HFFc6 (cell line): Measurements from ENCODE around the gene CLDN3. TPM values are rescaled to one million over a fixed set of nuclear protein-coding genes. Genes with fewer than 3 reads are reported as not detected.

Experiments used
- DNase-seq: peaks from one replicate; pipeline ENCODE4 v3.0.0-alpha.2; 2018
- H3K27ac Mint-ChIP-seq: 2 replicates; pipeline ENCODE4 v1.8.0; 2020; ENCODE audit warnings: mild to moderate bottlenecking, mixed read lengths
- H3K27me3 Mint-ChIP-seq: 2 replicates; pipeline ENCODE4 v1.8.0; 2021; ENCODE audit warnings: mild to moderate bottlenecking, moderate library complexity, mixed read lengths; ENCODE audit not compliant: insufficient read depth
- H3K36me3 Mint-ChIP-seq: 2 replicates; pipeline ENCODE4 v1.8.0; 2021; ENCODE audit warnings: low read depth, mixed read lengths
- H3K4me1 Mint-ChIP-seq: 2 replicates; pipeline ENCODE4 v1.8.0; 2020; ENCODE audit warnings: low read depth, mixed read lengths
- H3K4me3 Mint-ChIP-seq: 2 replicates; pipeline ENCODE4 v1.8.0; 2020; ENCODE audit warnings: mild to moderate bottlenecking, moderate library complexity, mixed read lengths
- H3K9me3 Mint-ChIP-seq: 2 replicates; pipeline ENCODE4 v1.8.0; 2020; ENCODE audit warnings: mild to moderate bottlenecking, mixed read lengths
- CTCF ChIP-seq: fragments of 200-600 bp; sonication (generic); IDR thresholded peaks from 2 replicates; pipeline ENCODE4 v1.5.0; 2021; ENCODE audit warnings: antibody characterized with exemption, mild to moderate bottlenecking
- total RNA-seq, 6 experiments: library from RNA; stranded (reverse); fragmentation: NEBNext Ultra II Directional; extraction: Animal tissue kit (Norgen Biotek cat#: 25700); gene quantifications; 2 replicates in 1 of 6; 3 replicates in 5 of 6; pipeline ENCODE4 v1.2.3, GENCODE V29; 2021

The CLDN3 gene
- total RNA-seq, 6 experiments from 2014 or later, result not detected

GRCh38 chr7:73766556-73767229 lies 3.4 kb downstream of the CLDN3 start:
- H3K36me3 Mint-ChIP-seq, result no peaks in the 10 kb centered on the region; the same call in 1 of the 2 replicates
- no peak overlapping the region for H3K4me3 Mint-ChIP-seq
- H3K9me3 Mint-ChIP-seq, result no peaks in the 10 kb centered on the region
- TF ChIP-seq CTCF, result no peak
- no peak for DNase-seq
- no peaks in the 10 kb centered on the region for H3K4me1 Mint-ChIP-seq
- no peak overlapping the region for H3K27ac Mint-ChIP-seq
- peaks cover 18% of the 10 kb centered on the region for H3K27me3 Mint-ChIP-seq

- no peak overlapping the region for H3K4me3 Mint-ChIP-seq
- H3K4me1 Mint-ChIP-seq, result no peaks in the 10 kb centered on the region
- H3K9me3 Mint-ChIP-seq, result no peaks in the 10 kb centered on the region
- H3K27ac Mint-ChIP-seq, result no peak overlapping the region
- DNase-seq, result no peak
- no peak for TF ChIP-seq CTCF
- H3K36me3 Mint-ChIP-seq, result no peaks in the 10 kb centered on the region; the same call in 1 of the 2 replicates
- H3K27me3 Mint-ChIP-seq, result peaks cover 12% of the 10 kb centered on the region
Measured at GRCh38 chr7:73762659-73762999, 7.4 kb downstream of the CLDN3 start.

GRCh38 chr7:73761854-73762658 lies 8.0 kb downstream of the CLDN3 start:
- Mint-ChIP-seq H3K4me1 (no peaks in the 10 kb centered on the region), H3K27me3 (peaks cover 12% of the 10 kb centered on the region), H3K4me3 (no peak overlapping the region), H3K27ac (no peak overlapping the region), H3K9me3 (no peaks in the 10 kb centered on the region), H3K36me3 (no peaks in the 10 kb centered on the region; the same call in 1 of the 2 replicates)
- no peak for DNase-seq
- no peak for TF ChIP-seq CTCF

- DNase-seq, result no peak
- no peak for TF ChIP-seq CTCF
Measured at GRCh38 chr7:73758581-73759138, 11.4 kb downstream of the CLDN3 start.

GRCh38 chr7:73749931-73750776 lies 19.9 kb downstream of the CLDN3 start:
- no peak overlapping the region for H3K27ac Mint-ChIP-seq
- peaks cover 5% of the 10 kb centered on the region for H3K27me3 Mint-ChIP-seq
- DNase-seq, result no peak
- H3K36me3 Mint-ChIP-seq, result no peaks in the 10 kb centered on the region
- H3K9me3 Mint-ChIP-seq, result no peaks in the 10 kb centered on the region
- no peak overlapping the region for H3K4me3 Mint-ChIP-seq
- no peaks in the 10 kb centered on the region for H3K4me1 Mint-ChIP-seq
- no peak for TF ChIP-seq CTCF

More at GRCh38 chr7:73758581-73759138, 11.4 kb downstream of the CLDN3 start:
- no peaks in the 10 kb centered on the region for H3K9me3 Mint-ChIP-seq
- H3K27ac Mint-ChIP-seq, result no peak overlapping the region
- no peaks in the 10 kb centered on the region for H3K4me1 Mint-ChIP-seq
- peaks cover 12% of the 10 kb centered on the region for H3K27me3 Mint-ChIP-seq
- H3K36me3 Mint-ChIP-seq, result no peaks in the 10 kb centered on the region
- H3K4me3 Mint-ChIP-seq, result no peak overlapping the region
